ENCODE data around the gene ZC3HAV1L.
"Not testable (repeated sequence)": the region's sequence is repeated elsewhere in the genome, so short reads cannot be mapped to it uniquely, and the experiment has no call there.

The ZC3HAV1L gene

GRCh38 chr7:139055674-139056073, 19.8 kb upstream of the ZC3HAV1L start:
- no peak overlapping the region for H3K27ac ChIP-seq
- no peak for DNase-seq (ENCODE audit: low read depth, low spot score)

DNA sequence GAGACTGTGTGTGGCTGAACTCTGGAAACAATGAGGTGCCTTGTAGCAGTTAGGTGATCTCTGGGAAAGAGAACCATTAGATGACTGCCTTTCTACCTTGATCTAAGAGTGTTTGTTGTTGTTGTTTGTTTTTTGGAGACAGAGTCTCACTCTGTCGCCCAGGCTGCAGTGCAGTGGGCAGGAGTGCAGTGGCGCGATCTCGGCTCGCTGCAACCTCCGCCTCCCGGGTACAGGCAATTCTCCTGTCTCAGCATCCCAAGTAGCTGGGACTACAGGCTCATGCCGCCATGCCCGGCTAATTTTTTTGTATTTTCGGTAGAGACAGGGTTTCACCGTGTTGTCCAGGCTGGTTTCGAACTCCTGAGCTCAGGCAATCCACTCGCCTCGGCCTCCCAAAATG, 18.8 kb upstream of the ZC3HAV1L start:
- H3K27ac ChIP-seq; DNase-seq (ENCODE audit: low read depth, low spot score): not testable (repeated sequence)

DNA sequence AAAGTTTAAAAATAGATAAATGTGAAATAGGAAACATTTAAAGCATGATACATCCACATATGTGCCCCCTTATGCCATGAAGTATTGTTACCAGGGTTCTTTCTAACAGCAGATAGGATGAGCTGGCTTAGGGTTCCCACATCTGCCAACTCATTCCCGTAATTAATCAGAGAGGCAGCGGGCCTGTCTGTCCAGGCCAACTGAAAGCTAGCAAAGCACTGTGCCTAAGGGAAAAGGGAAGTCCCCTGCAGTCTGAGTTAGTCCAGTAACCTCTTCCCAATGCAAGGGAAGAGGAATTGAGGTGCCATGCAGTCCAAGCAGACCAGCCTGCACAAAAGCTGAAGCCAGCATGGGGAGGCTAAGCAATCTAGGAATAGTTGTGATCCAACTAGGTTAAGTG, 18.3 kb upstream of the ZC3HAV1L start:
- no peak overlapping the region for H3K27ac ChIP-seq
- DNase-seq (ENCODE audit: low read depth, low spot score) = no peak

DNA sequence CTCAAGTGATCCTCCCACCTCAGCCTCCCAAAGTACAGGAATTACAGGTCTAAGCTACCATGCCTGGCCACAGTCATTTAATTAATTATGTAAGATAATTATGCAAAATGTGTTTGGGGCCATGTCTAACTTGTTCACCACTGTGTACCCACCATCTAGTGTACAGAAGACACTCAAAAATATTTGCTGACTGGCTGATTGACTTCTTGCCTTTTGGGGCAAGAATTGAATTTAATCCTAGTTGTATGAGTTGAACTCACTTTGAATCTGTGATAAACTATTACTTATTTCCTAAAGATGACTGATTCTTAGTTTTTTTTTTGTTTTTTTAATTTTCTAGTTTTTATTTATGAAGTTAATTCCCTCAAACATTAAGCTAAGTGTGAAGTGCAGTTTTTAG, 15.8 kb upstream of the ZC3HAV1L start:
- DNase-seq (ENCODE audit: low read depth, low spot score) = no peak
- H3K27ac ChIP-seq = no peak overlapping the region

GRCh38 chr7:139049936-139050335, 14.1 kb upstream of the ZC3HAV1L start:
- H3K27ac ChIP-seq = no peak overlapping the region
- DNase-seq (ENCODE audit: low read depth, low spot score) = no peak

- H3K27ac ChIP-seq = no peak overlapping the region
- no peak for DNase-seq (ENCODE audit: low read depth, low spot score)
Observed at GRCh38 chr7:139049111-139049510, 13.3 kb upstream of the ZC3HAV1L start.

DNA sequence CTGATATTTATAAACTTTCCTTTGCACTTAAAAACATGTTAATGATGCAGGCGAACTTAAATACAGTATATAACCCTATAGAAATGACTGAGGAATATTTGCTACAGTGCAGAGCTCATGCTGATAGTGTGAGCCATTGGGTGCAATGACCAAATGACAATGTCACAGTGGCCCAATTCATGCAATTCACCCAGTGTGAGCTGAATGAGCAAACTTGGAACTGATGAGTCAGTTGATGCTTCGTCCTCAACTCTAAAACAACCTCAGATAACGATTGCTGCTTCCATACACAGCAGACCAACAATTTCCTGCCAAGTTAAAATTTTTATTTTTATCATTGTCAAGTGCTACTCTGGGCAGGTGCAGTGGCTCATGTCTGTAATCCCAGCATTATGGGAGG, 12.1 kb upstream of the ZC3HAV1L start:
- DNase-seq (ENCODE audit: low read depth, low spot score) = no peak
- H3K27ac ChIP-seq = no peak overlapping the region

- no peak for DNase-seq (ENCODE audit: low read depth, low spot score)
- no peak overlapping the region for H3K27ac ChIP-seq
Observed at GRCh38 chr7:139046143-139046542, 10.3 kb upstream of the ZC3HAV1L start.

GRCh38 chr7:139044813-139045794, 9.3 kb upstream of the ZC3HAV1L start:
- DNase-seq (ENCODE audit: low read depth, low spot score) = no peak
- no peak overlapping the region for H3K27ac ChIP-seq

DNA sequence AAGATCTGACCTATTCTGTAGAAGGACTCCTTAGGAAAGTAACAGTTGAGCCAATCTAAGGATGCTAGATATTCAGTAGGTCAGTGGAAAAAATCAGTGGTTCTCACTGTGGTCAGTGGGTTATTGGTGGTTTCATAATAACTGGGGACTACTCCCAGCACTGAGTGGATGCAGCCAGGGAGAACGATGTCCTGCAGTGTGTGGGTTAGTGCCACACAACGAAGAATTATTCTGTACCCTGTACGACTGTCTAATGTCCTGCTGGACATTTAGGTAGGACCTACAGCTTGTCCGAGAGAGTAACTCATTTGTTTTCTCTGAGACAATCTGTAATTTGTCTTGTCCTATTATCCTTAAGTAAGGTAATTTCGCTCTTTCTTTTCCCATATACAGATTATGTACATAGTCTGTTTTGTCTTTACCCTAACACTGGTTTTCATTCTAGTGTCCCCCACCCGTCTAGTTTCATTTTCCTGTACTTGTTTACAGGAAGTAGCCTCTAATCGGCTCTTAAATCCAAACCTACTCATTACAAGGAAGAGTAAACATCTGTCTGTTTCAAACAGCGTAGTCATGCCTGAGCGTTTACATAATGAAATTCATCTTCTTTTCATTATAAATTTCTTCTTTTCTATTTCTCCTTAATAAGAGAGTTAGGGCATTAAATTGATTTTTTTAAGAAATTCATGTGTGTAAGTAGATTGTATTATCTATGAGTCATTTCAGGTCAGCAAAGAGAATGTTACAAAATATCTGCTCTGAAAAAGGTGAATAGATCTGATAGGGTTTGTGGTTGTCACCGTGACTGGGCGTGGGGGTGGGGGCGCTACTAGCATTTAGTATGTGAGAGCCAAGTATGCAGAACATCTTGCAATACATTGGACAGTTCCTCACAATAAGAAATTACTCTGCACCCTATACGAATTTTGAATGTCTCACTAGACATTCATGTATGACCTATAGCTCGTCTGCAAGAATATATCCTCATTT, 8.3 kb upstream of the ZC3HAV1L start:
- no peak for DNase-seq (ENCODE audit: low read depth, low spot score)
- no peak overlapping the region for H3K27ac ChIP-seq

DNA sequence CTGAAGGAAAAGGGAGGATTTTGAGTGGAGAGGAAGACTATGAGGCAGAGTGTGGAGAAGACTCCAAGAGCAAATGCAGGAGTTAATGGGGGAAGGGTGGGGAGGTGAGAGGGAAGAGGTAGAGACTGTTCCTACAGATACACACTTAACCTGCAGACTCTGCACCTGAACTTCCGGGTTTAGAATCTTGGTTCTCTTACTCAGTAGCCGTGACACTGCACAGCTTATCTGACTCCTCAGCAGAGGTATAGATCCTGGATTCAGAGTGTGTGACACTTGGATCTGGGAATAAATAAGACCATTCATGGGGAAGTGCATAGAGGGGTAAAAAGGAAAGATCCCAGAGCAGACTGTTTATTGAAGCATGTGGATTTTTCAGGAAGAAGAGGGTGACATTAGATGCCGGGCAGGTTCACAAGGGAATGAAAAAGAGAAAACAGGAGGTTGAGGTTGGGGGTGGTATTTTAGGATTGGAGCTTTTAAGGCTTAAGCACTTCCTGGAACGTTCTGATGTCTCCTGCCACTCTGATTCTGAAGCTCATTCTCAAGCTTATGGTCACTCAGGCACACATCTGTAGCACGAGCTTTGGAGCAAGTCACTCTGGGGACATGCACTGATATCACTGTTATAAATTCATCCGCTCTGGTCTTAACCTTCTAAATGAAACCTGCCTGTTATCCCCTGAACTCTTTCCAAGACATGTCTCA, 5.7 kb upstream of the ZC3HAV1L start:
- H3K27ac ChIP-seq = no peak overlapping the region
- DNase-seq (ENCODE audit: low read depth, low spot score) = no peak

- DNase-seq (ENCODE audit: low read depth, low spot score) = no peak
- no peak overlapping the region for H3K27ac ChIP-seq
Observed at GRCh38 chr7:139038691-139039090, 2.8 kb upstream of the ZC3HAV1L start.

DNA sequence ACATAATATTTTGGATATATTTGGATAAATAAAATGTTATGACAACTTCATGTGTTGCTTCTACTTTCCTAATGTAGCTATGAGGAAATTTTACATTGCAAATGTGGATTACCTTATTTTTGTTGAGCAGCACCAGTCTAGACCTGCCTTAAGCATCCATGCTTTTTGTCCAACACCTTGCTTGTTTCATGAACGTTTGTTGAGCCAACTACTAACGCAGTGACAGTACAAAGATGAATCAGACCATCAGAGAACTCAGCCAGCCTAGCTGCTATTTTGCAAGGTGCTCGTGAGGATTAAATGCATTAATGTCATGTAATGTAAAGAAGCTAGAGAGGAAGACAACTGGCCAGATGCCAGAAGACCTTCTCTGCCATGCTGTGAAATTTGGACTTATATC, 1.1 kb upstream of the ZC3HAV1L start:
- peak overlapping the region; percentile 39 for H3K27ac ChIP-seq
- DNase-seq (ENCODE audit: low read depth, low spot score) = peak; percentile 52

GRCh38 chr7:139034855-139035585, 822 bp downstream of the ZC3HAV1L start:
- H3K27ac ChIP-seq = peak overlapping the region; percentile 39
- DNase-seq (ENCODE audit: low read depth, low spot score) = no peak

DNA sequence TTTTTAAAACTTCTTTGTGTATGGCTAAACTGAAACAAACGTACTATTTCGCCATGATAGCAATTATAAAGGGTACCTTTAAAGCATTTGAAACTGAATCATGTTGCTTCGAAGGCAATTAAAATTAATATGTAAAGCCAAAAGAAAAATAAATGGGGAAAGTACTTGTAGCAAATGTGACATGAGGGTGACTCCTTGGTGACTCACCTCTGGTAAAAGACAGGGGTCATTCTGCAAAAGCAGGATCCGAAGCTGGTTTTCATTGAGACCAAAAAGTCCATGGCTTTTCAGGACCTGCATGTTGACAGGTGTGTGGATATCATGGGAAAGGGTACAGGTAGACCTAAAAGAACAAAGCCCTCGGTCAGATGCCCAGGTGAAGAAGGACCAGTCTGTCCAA, 1.5 kb downstream of the ZC3HAV1L start:
- peak overlapping the region; percentile 39 for H3K27ac ChIP-seq
- no peak for DNase-seq (ENCODE audit: low read depth, low spot score)

GRCh38 chr7:139033346-139034114, 2.3 kb downstream of the ZC3HAV1L start:
- H3K27ac ChIP-seq = peak overlapping the region; percentile 13
- DNase-seq (ENCODE audit: low read depth, low spot score) = peak; percentile 46

GRCh38 chr7:139032473-139032872, 3.4 kb downstream of the ZC3HAV1L start:
- DNase-seq (ENCODE audit: low read depth, low spot score) = no peak
- H3K27ac ChIP-seq = no peak overlapping the region

- no peak for DNase-seq (ENCODE audit: low read depth, low spot score)
- no peak overlapping the region for H3K27ac ChIP-seq
Observed at GRCh38 chr7:139029353-139029752, 6.5 kb downstream of the ZC3HAV1L start.

GRCh38 chr7:139026551-139026950, 9.3 kb downstream of the ZC3HAV1L start:
- no peak for DNase-seq (ENCODE audit: low read depth, low spot score)
- H3K27ac ChIP-seq = no peak overlapping the region

Data from epithelial cell of prostate (primary cell).